GM12873 (cell line): Measurements from ENCODE around the gene VCAN.

Source experiments
- CTCF ChIP-seq: IDR thresholded peaks from 2 replicates; pipeline ENCODE4 v1.5.1; 2012; ENCODE audit warnings: low read depth, mild to moderate bottlenecking, moderate library complexity, low read length, control low read depth; ENCODE audit not compliant: insufficient read depth; ENCODE audit errors: missing control alignments

The VCAN gene

GRCh38 chr5:83524991-83525390, 53.4 kb downstream of the VCAN start:
- TF ChIP-seq CTCF = no peak

- TF ChIP-seq CTCF = no peak
Measured at GRCh38 chr5:83526289-83526688, 54.7 kb downstream of the VCAN start.

GRCh38 chr5:83527221-83527620, 55.7 kb downstream of the VCAN start:
- no peak for TF ChIP-seq CTCF

- no peak for TF ChIP-seq CTCF
Measured at GRCh38 chr5:83527722-83528438, 56.3 kb downstream of the VCAN start.

- TF ChIP-seq CTCF = no peak
Measured at GRCh38 chr5:83528439-83528769, 56.9 kb downstream of the VCAN start.

- TF ChIP-seq CTCF = no peak
Measured at GRCh38 chr5:83530193-83530592, 58.6 kb downstream of the VCAN start.

- TF ChIP-seq CTCF = no peak
Measured at GRCh38 chr5:83531661-83532060, 60.1 kb downstream of the VCAN start.
